HG02970 (cell line): ENCODE results near the gene KIFC3.
"Not testable (repeated sequence)": the region's sequence is repeated elsewhere in the genome, so short reads cannot be mapped to it uniquely, and the experiment has no call there.

ENCODE experiments used
- ATAC-seq: cut with Tn5 transposase; IDR thresholded peaks from one replicate; pipeline ENCODE4 v1.9.1; 2021; ENCODE audit warnings: mild to moderate bottlenecking, moderate library complexity, moderate number of reproducible peaks; ENCODE audit not compliant: unreplicated experiment, low FRiP score

Gene KIFC3

DNA sequence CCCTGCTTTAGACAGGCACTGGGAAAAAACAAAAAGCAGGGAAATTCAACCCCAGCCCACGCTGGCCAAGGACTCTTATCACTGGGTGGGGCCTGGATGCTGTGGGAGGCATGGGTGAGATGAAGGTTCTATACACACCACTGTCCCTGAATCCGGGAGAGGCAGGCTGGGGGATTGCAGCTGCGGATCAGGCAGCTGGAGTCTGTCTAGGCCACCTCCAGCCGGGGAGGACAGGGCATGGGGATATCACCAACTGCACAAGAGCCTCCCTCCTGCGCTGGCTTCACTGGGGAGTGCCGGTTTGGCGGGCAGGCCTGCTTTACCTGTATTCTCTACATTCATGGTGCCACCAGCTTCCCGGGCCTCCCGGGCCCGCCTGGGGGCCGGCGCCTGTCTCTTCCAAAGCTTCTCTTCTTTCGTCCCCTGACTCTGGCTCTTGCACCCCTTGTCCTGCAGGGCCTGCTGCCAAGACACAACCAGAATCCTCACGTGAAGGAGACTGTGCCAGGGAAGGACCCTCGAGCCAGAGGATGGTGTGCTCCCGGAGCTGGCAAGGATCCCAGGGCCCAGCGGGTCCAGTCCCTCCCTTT lies 13.9 kb downstream of the KIFC3 start:
- ATAC-seq = no peak

DNA sequence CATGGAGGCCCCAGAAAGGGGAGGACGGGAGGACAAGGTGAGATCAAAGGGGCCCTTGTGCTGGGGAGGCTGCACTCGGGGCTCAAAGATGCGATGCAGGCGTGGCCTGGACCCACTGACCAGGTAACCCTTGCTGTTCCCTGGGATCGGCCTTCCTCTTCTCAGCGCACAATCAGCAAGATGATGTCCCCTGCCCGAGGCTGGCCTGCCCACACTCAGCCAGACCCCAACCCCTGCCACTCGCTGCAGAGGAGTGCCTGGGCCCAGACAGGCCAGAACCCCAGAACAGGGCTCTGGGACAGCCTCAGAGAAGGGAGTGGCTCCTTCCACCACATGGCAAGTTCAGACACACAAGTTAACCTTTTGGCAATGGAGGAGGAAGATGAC lies 14.8 kb downstream of the KIFC3 start:
- ATAC-seq = no peak

DNA sequence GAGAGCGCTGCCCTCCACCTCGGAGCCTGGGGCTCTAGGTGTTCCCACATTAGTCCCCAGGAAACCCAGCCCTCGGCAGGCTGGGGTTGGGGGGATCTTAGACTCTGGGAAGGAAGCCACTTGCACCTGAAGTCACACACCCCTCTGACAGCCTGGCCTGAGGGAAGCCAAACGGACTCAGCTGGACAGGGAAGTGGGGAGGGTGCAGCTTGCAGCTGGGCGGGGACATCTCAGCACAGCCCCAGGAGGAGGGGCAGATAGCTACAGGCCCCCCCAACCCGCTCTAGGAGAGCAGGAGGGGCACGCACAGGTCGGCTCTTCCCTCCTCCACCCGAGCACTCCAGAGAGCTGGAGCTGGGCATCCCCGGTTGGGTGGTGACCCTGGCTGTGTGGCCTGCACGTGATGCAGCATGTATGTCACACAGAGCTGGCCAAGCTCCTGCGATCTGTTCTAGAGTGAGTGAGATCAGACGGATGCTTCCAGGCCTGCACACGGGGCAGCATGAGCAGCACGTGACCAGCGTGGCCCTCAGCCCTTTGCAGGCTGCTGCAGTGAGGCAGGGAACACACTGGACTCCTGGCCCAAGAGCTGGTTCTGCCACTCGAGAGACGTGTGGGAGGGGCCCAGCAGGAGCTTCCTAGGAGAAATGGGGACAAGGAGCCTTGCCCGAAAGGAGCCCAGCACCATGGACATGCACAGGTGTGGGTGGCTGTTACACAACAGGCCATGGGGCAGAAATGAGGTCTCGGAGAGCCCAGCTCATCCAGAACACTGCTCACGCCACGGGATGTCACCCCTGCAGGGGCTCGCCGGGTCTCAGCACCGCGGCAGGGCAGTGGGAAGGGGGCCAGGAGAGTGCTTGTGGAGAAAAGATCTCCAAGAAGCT lies 15.4 kb downstream of the KIFC3 start:
- no peak for ATAC-seq

DNA sequence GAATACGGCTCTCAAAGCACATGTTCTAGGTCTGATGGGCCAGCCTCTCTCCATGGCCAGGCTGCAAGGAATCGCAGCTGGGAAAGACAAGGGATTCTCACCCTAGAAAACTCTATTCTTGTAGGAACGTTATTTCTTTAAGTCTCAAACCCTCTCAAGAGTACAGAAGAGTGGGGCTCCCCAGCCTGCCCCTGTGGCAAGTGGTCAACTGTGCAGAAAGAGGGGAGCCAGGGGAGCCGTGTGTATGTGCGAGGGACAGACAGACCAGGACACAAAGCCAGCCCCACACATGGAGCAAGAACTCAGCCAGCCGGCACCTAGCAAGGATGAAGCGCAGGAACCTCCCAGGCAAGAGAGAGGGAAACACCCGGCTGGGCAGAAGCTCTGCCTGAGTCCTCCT lies 16.4 kb downstream of the KIFC3 start:
- no peak for ATAC-seq

DNA sequence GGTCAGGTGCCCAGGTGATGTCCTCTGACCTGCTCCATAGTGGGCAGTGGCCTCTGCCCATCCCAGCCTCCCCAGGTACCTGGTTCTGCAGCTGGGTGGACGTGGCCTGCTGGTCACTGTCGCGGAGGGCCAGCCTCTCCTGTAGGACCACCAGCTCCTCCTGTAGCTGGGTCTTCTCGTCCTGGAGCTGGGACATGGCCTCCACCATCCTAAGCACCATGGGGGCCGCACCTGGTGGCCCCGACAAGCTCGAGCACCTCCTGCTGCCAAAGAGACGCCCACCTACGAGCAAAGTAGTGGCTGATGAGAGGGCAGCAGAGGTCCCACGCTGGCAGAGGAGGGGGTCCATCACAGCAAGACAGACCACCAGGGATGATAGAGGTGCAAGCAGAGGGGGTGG lies 16.9 kb downstream of the KIFC3 start:
- ATAC-seq = no peak

DNA sequence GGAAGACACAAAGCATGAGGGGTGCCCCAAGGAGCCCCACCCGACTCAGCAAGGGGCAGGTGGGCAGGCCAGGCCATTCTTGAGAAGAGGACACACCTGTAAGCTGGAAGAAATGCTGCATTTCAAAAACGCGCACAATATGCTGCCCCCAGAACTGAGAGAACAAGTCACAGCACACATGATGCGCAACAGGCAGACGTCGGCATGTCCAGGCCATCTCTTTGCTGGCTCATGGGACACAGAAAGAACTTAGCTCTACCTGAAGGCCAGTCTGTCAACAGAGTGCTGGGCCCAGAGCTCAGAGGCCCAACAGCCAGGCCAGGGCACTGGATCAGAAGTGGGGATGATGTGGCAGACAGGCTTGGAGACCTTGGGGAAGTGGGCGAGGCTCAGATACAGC lies 18.0 kb downstream of the KIFC3 start:
- ATAC-seq = no peak

DNA sequence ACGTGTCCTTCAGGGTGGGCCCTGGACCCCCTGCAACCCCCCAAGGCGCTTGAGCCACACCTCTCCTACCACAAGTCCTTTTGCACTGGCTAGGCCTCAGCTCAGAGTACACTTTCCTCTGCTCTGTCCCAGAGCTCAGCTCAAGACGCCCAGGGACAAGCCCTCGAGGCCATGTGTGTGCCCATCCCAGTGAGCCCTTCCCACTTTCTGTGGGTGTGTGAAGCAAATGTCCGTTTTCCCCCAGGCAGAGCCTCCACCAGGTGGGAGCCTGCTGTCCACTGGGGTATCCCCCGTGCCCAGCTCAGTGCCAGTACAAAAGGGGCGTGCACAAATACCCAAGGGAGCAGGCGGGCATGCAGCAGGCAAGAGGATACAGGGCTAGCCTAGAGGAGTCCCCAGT lies 18.4 kb downstream of the KIFC3 start:
- ATAC-seq = no peak

DNA sequence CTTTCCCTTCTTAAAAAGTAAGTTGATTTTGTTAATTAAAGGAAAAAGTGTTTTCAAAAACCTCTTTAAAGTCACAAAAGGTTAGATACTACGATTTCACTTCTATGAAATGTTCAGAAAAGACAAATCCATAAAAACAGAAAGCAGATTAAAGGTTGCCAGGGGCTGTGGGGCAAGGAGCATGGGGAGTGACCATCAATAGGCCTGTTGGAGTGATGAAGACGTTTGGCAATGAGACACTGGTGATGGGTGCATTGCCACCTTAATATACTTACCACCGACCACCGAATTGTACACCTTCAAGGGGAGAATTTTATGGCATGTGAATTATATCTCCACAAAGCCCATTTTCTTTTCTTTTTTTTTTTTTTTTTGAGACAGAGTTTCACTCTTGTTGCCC lies 19.2 kb downstream of the KIFC3 start:
- ATAC-seq = no peak

DNA sequence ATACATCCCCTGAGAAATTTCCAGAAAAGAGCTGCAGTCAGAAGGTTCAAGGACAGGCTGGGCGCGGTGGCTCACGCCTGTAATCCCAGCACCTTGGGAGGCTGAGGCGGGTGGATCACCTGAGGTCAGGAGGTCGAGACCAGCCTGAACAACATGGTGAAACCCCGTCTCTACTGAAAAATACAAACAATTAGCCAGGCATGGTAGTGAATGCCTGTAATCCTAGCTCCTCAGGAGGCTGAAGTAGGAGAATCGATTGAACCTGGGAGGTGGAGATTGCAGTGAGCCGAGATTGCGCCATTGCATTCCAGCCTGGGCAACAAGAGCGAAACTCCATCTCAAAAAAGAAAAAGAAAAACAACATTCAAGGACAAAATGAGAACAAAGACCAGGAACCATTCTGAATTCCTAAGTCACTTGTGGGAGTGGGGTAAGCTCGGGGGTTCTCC lies 19.7 kb downstream of the KIFC3 start:
- not testable (repeated sequence) for ATAC-seq

DNA sequence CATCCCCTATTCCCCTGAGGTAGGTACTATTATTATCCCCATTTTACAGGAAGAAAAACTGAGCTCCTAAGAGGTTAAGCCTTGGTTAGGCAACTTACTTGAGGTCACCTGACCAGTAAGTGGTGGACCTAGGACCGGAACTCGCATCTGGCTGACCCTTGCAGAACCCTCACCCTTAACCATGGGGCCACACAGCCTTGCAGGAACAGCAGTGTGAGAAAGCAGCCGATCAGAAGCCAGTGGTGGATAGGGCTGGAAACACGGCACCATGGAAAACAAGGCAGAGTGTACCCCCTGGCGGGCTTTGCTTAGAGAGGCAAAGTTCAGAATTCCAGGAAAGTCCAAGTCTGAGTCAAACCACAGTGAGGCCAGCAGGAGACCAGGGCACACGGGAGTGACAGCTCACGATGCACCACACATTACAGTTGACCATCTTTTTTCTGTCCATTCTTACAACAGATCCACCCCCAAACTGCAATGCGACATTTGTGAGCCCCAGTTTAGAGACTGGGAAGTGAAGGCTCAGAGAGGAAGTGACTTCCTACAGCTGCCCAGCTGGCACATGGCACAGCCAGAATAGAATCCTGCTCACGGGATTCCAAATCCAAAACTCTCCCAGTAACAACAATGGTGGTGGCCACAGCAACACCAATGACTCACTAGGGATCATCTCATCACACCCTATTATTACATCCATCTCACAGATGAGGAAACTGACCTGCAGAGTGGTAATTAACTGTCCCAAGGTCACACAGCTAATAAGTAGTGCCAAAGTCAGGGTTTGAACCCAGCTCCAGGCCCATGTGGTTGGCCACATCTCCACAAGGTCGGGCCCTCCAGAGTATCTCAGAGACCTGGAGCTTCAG lies 20.3 kb downstream of the KIFC3 start:
- no peak for ATAC-seq

DNA sequence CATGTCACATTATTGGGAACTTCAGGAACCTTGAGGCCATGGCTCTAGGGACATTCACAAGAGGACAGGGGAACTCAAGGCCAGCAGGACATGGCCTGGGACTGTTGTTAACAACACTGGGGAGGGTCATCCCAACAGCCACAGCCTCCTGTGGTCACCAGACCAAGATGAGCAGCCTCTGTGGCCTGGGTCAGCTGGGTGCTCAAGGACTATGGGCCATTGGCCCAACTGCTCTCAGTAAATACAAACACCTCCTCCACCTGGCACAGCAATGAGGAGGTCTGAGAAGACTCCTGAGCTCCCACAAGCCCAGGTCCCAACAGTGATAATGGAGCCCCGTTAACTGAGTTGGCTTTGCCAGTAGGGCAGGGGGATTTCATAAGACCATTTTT lies 20.9 kb downstream of the KIFC3 start:
- no peak for ATAC-seq

DNA sequence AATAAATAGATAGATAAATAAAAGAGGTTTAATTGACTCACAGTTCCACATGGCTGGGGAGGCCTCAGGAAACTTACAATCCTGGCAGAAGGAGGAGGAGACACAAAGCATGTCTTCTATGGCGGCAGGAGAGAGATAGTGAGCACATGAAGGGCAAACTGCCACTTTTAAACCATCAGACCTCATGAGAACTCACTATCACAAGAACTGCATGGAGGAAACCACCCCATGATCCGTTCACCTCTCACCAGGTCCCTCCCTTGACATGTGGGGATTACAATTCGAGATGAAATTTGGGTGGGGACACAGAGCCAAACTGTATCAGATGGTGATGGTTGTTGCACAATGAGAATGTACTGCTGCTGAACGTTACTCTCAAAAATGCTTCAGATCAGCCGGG lies 22.5 kb downstream of the KIFC3 start:
- not testable (repeated sequence) for ATAC-seq

DNA sequence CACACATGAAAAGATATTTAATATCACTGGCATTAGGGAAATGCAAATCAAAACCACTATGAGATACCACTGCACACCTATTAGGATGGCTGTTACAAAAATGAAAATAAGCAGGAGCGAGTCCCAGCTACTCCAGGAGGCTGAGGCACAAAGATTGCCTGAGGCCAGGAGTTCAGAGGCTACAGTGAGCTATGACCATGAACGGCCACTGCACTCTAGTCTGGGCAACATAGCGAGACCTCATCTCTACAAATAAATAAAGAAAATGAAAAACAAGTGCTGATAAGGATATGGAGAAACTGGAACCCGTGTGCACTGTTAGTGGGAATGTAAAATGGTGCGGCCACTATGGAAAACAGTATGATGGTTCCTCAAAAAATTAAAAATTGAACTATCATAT lies 23.6 kb downstream of the KIFC3 start:
- no peak for ATAC-seq

DNA sequence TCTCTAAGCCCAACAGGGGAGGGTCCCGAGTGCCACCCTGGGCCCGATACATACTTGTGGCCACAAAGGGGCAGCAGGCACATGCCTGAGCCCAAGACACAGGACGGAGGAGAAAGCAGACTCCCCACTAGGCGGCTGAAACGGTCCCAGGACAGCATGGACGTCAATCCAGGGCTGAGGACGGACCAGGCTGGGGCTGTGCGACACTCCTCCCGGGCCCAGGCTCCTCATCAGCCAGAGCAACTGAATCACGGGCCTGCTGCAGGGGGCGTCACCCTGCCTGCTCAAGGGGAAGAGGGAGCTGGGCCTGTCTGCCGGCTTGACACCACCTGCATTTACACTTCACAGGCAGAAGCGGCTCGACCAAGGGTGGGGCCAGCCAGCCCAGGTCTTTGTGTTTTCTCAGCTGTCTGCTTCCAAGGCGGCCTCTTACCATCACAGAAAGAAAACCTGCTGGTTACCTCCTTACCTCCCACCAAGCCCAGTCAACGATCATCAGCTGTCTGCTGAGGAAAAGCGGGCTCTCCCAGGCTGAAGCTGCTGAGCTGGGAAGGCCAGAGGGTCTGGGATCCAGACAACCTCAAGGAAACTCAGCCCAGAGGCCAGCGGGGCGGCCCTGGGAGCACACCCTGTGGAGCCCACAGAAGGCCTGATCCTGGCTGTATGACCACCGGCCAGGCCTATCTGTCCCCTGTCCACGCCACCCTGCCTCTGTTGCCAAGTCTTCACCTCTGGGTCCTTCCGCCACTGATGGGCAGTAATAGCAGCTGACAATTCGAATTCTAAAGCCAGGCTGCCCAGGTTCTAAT lies 26.4 kb downstream of the KIFC3 start:
- no peak for ATAC-seq

DNA sequence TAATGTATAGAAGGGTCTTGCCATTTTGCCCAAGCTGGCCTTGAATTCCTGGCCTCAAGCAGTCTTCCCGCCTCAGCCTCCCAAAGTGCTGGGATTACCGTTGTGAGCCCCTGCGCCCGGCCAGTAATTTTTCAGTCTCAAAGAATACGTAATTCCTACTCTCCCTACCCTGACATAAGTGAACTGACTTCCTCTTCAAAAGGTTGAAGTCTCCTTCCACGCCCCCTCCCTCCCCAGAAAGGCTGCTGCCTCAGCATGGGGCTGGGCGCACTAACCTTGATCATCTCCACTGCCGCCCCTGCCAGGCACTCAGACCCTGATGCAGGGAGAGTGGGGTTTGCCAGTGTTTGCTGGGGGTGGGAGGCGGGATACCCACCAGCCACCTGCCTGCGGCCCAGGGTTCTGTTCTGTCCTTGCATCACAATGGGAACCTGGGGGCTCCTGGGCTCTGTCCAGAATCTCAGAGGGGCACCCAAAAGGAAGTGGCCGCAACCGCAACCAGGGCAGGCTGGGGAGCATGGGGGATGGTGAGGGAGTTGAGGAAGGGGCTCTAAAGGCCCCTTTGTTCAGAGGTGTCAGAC lies 27.5 kb downstream of the KIFC3 start:
- no peak for ATAC-seq

DNA sequence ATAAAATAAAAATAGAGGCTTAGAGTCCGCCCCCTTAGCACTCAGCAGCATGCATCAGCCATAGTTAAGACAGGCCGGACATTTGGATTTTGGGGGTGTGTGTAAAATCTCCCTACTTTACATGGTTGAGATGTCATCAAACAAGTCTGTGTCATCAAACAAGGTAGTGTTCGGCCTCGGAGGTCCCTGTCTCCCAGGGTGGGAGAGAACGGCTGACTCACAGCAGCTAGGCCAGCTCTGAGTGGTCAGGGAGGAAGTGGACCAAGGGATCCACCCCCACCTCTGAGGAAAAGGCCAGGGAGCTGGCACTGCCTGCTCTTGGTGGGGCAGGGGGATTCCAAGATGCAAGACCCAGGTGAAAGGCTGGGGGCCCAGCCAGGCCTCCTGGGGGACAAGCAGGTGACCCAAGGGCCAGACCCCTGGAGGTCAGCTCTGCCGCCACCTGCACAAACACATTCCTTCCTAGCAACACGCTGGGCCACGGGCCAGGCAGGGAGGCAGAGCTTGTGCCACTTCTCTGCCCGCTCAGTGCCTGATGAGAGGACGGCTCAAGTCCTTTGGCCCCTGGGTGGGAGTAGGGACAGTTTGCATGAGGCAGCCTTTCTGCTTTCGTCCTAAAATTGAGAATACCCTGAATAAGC lies 28.5 kb downstream of the KIFC3 start:
- no peak for ATAC-seq

DNA sequence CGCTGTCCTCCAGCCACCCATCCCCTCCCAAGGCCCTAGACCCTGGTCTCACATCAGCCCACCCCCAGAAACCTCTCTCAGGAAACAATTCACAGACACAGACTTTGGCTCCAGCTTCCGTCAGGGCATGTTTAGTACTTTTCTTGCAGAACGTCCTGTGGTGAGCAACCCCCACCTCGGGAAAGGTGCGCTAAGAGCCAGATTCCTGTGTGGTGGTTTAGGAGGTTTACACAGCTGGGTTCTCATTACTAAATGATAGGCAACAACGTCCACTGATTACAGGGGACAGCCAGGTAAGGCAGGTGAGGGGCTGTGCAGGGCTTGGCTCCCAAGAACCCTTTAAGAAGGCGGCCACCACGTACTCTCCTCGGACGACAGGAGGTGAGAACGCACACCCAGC lies 29.3 kb downstream of the KIFC3 start:
- ATAC-seq = no peak

DNA sequence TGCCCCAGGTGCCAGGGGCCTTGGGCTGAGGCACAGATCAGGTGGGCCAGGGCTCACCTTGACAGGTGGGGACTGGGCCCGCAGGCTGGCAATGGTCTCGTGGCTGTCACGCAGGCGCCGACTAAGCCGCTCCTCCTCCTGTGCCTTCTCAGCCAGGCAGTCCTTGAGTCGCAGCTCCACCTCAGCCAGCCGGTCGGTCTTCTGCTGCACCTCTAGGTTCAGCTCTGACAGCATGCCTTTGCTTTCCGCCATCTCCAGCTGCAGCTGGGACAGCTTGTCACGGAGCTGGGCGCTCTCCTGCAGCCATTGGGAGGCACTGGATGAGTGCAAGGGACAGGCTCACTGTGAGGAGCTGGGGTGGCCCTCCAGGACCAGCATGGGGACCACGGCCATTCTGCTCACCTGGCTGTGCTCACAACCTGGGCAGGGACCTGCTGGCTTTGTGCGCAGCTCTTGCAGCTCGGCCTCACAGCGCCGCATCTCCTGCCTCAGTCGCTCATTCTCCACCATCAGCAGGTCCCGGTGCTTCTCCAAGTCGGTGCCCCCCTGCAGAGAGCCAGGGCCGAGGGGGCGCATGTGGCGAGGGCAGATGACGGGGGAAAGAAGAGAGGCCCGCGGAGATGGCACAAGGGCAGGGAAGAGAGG lies 31.0 kb downstream of the KIFC3 start:
- ATAC-seq = no peak

DNA sequence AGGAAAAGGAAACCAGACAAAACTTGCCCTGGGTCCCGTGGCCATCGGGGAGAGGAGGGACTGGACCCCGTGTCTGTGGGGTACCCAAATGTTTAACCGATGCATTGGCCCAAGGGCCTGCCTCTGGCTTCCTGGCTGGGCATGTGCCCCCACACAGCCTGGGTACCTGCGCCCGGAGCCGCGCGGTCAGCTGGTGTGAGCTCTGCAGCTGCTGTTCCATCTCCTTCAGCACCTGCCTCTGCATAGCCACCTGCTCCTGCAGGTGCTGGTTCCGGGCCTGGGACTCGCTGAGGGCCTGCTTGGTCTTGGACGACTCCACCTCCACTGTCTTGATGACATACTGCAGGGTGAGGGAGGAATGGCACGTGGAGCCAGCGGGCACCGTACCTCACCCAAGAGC lies 31.9 kb downstream of the KIFC3 start:
- no peak for ATAC-seq
